GM19025 (cell line): ENCODE data around the gene CELA2A.
"Not testable (repeated sequence)": the region's sequence is repeated elsewhere in the genome, so short reads cannot be mapped to it uniquely, and the experiment has no call there.

Source experiments
- ATAC-seq: cut with Tn5 transposase; IDR thresholded peaks from one replicate; pipeline ENCODE4 v1.9.1; 2021; ENCODE audit warnings: mild to moderate bottlenecking, low read depth, moderate library complexity; ENCODE audit not compliant: unreplicated experiment

The CELA2A gene

DNA sequence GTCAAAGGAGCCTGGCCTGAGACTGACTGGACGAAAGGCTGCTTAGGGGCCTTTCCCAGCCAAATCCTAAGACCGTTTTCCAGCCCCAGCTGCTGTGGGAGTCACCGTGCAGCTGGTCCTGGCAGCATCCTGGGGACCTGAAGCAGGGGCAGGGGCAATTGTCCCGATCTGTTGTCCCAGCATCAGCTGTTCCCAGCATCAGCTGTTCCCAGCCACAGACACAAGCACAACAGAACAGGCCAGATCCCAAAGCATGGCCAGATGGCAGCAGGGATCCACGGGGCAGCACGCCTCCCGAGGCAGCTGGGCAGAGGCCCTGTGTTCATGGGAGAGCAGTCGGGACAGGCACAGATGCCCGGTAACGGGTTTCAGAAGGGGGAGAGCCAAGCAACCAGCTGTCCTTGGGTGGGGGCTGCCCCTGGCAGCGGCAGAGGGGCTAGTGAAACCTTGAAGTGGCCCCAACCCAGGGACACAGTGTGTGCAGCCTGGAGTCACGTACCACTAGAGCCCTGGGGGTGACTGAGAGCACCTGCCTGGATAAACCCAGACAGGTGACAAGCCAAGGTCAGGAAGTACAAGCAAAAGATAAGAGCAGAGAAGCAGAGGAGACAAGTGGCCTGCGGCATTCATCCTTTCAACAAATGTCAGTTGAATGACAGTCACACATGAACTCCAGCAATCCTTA is 32.7 kb downstream of the CELA2A start:
- no peak for ATAC-seq

- ATAC-seq, result not testable (repeated sequence)
Observed at GRCh38 chr1:15491010-15491409, 34.5 kb downstream of the CELA2A start.

- no peak for ATAC-seq
Observed at GRCh38 chr1:15492596-15492995, 36.1 kb downstream of the CELA2A start.

GRCh38 chr1:15493869-15494390 is 37.4 kb downstream of the CELA2A start:
- ATAC-seq, result no peak

GRCh38 chr1:15500184-15501178 is 43.9 kb downstream of the CELA2A start:
- no peak for ATAC-seq

- no peak for ATAC-seq
Observed at GRCh38 chr1:15501208-15502032, 44.9 kb downstream of the CELA2A start.

DNA sequence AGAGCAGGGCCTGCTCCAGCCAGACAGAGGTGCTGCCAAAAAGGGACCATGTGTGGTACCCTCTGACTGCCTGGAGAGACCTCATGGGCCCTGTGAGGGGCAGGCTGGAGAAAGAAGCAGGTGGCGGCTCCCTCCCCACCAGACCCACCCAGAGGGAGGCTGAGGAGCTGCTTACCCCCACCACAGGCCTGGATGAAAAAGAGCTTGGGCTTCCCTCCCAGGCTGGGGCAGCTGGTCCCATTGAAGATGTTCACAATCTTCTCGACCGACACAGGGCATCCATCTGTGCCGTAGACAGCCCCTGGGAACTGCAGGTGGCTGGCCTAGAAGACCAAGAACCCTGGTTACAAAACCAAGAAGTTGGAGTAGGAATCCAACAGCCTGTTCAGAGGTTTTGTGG is 47.9 kb downstream of the CELA2A start:
- ATAC-seq, result no peak

DNA sequence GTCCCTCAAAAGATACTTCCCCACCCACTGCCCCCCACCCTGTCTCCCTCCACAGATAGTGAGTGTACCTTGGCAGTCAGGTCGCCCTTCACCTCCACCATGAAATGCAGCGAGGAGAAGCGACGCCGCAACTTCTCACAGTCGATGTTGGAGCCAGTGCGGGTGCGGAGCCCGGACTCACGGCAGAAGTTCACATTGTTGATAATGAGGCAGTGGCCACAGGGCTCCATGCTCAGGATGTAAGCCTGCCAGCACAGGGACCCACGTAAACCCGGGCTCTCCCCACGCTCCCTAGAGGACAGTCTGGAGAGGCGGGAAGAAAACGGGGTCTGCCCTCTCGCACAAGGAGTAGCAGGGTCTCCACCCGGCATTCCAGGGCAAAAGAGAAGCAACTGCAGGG is 50.3 kb downstream of the CELA2A start:
- ATAC-seq, result no peak

GRCh38 chr1:15507278-15507677 is 50.7 kb downstream of the CELA2A start:
- no peak for ATAC-seq

GRCh38 chr1:15508700-15509487 is 52.4 kb downstream of the CELA2A start:
- no peak for ATAC-seq

DNA sequence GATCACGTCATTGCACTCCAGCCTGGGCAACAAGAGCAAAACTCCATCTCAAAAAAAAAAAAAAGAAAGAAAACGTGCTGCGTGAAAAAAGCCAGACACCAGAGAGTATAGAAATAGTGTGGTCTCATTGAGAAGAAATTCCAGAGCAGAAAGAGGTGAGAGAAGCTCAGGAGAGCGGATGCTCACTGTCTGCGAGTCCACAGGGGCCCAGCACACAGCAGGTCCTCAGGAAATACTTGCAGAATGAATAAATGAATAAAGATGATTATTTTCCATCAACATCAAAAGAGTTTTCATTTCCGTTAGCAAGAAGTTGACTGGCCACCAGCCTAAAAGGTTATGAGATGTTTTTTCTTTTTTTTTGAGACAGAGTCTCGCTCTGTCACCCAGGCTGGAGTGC is 53.1 kb downstream of the CELA2A start:
- ATAC-seq, result no peak

DNA sequence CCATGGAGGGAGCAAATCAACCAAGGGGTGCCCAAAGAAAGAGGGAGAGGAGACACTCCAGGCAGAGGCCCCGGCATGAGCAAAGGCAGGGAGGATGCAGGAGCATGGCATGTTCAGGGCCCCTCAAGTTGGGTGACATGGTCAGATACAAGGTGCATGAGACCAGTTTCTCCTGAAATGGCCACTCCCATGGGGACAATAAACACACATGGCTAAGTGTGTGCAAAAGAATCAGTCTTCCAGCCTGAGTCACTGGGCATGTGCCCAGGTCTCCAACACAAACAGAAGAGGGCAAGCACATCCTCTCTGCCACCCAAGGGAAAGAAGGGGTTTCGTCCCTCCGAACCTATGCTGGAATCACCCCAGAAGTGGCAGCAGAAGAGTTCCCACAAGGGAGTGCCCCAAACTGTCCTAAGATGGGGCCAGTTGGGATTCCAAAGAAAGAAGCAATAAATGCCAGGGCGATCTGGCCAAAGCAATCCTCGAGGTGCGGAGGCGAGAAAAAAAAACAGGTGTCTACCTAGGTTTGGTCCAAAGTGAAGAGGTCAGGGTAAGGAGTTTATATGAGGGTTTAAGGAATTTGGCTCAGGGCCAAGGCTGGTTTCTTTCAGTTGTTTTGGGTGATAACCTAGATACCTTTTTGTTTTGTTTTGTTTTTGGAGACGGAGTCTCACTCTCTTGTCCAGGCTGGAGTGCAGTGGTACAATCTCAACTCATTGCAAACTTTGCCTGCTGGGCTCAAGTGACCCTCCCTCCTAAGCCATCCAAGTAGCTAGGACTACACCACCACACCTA is 54.3 kb downstream of the CELA2A start:
- ATAC-seq, result no peak

DNA sequence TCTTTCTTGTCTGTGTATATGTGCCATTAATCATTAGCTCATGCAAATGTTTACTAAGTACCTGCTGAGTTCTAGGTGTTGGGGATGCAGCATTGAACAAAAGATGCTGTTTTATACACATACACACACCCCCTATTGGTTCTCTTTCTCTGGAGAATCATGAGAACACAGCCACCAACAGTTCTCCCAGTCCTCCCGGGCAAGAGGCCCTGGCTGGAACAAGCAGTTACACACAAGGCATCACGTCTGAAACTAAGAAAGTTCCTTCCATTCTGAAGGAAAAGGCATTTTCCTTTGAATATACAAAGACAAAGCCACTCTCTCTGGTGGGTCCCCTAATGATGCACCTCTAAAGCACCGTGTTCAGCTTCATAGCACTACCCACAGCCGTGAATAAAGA is 56.7 kb downstream of the CELA2A start:
- no peak for ATAC-seq

DNA sequence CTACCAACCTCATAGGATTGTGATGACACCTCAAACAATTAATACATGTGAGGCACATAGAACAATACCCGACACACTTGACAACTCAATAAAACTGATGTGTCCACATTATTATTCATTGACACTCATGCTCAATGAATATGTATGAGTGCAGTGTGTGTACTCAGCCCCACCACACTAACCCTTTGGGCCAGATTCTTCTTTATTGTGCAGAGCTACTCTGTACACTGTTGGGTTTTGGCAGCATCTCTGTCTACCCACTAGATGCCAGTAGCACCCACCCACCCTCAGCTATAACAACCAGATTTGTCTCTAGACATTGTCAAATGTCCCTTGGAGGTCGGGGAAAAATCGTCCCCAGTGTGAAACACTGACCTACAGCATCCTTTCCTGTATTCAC is 57.4 kb downstream of the CELA2A start:
- no peak for ATAC-seq

DNA sequence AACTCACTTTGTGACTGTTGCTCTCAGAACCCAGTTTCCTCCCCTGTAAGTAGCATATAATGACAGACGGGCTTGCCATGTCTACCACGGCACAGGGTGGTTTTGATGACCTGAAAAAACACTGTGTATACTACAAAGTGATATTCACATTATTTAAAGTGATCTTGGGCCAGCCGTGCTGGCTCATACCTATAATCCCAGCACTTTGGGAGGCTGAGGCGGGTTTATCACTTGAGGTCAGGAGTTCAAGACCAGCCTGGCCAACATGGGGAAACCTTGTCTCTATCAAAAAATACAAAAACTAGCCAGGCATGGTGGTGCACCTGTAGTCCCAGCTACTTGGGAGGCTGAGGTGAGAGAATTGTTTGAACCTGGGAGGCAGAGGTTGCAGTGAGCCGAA is 58.0 kb downstream of the CELA2A start:
- ATAC-seq, result not testable (repeated sequence)

DNA sequence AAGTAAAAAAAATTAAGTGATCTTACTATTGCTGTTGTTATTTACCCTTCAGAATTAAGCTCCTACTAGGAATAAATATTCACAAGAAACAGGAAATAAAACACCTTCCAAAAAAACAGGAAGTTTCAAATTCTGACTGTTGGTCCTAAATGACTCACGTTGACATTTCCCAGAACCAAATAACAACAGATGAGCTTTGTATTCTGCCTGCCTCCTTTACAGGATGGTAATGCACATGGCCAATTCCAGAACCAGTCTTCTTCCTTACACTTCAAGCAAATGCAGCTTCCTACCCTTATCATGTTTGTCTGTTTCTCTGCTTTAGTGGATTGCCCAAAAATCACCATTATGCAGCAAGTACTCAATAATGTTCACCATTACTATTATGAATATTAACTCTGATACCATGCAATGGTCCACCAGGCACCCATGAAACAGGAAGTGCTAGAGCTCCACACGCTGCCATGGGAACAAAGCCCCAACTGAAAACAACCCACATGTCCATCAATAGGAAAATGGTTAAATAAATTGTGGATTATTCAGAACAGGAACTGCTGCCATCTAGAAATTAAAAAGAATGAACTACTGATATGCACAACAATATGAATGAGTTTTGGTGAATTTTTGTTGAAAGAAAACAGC is 58.6 kb downstream of the CELA2A start:
- ATAC-seq, result no peak

DNA sequence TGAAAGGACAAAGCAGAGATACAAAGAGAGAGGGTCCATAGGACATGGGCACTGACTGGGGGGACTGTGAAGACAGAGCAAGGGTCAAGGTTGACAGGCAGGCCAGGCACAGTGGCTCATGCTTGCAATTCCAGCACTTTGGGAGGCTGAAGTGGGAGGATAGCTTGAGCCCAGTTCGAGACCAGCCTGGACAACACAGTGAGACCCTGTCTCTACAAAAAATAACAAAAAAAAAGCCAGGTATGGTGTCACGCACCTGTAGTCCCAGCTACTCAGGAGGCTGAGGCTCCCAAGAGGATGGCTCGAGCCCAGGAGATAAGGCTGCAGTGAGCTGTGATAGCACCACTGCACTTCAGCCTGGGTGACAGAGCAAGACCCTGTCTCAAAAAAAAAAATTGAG is 63.1 kb downstream of the CELA2A start:
- ATAC-seq, result no peak

DNA sequence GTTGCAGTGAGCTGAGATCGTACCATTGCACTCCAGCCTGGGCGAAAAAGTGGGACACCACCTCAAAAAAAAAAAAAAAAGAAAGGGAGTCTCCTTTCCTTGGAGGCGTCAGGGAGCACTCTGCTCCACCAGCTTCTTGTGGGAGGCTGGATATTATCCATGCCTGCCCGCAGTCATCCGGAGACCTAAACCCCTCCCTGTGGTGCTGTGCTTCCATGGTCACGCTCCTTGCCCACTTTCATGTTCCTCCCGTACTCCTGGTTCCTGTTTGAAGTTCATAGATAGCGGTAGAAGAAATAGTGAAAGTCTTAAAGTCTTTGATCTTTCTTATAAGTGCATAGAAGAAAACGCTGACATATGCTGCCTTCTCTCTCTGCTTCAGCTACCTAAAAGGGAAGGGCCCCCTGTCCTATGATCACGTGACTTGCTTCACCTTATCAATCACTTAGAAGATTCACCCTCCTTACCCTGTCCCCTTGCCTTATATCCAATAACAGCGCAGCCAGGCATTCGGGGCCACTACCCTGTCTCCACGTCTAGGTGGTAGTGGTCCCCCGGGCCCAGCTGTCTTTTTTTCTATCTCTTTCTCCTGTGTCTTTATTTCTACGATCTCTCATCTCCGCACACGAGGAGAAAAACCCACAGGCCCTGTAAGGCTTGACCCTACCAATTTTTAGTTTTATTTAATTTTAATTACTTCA is 64.8 kb downstream of the CELA2A start:
- not testable (repeated sequence) for ATAC-seq
